H1 (cell line): ENCODE results near the gene RPSA. TPM values are rescaled to one million over a fixed set of nuclear protein-coding genes. Genes with fewer than 3 reads are reported as not detected.

ENCODE experiments used
- CTCF ChIA-PET: fragments of 300-600 bp; sonication (Branson Sonifier 250); formaldehyde crosslinking; loops from one replicate; lab custom pipeline; 2021; ENCODE audit not compliant: partially characterized antibody; lab: Charles Lee
- POLR2A ChIA-PET: fragments of 300-600 bp; sonication (Branson Sonifier 250); formaldehyde crosslinking; loops from one replicate; lab custom pipeline; 2021; ENCODE audit warnings: inconsistent platforms; ENCODE audit not compliant: partially characterized antibody; lab: Charles Lee
- DNase-seq, 2 experiments: peaks; one replicate each; pipeline versions ENCODE4 v3.0.0 to v3.0.0-alpha.2; 2010 to 2022; ENCODE audit warnings: low spot score in 2 of 2, low read depth in 1 of 2, mixed read lengths in 1 of 2
- FAIRE-seq: peaks from 2 replicates; lab custom pipeline; 2011; peaks lifted over from hg19 to GRCh38; lab: Jason Lieb, UNC
- H2AFZ ChIP-seq: 2 replicates; pipeline ENCODE4 v1.8.1; 2012; ENCODE audit warnings: low read length, inconsistent platforms
- H2AK5ac ChIP-seq: 2 replicates; pipeline ENCODE4 v1.6.1; 2013; ENCODE audit warnings: low read depth, low read length
- H2BK120ac ChIP-seq: replicated peaks from 2 replicates; pipeline ENCODE3; 2013; ENCODE audit warnings: low read depth, low read length, inconsistent platforms
- H2BK12ac ChIP-seq: 2 replicates; pipeline ENCODE4 v1.6.1; 2013; ENCODE audit warnings: low read depth, low read length
- H2BK15ac ChIP-seq: 2 replicates; pipeline ENCODE4 v1.6.1; 2013; ENCODE audit warnings: low read length
- H2BK20ac ChIP-seq: 2 replicates; pipeline ENCODE4 v1.6.1; 2013; ENCODE audit warnings: low read length
- H2BK5ac ChIP-seq: 2 replicates; pipeline ENCODE4 v1.6.1; 2013; ENCODE audit warnings: low read depth, low read length
- H3K14ac ChIP-seq: 2 replicates; pipeline ENCODE4 v1.6.1; 2013; ENCODE audit warnings: inconsistent platforms; ENCODE audit not compliant: insufficient read length
- H3K18ac ChIP-seq: 2 replicates; pipeline ENCODE4 v1.6.1; 2013; ENCODE audit warnings: low read length; ENCODE audit errors: extremely low read depth
- H3K23ac ChIP-seq: 2 replicates; pipeline ENCODE4 v1.6.1; 2013; ENCODE audit warnings: inconsistent platforms; ENCODE audit not compliant: insufficient read length
- H3K23me2 ChIP-seq: 2 replicates; pipeline ENCODE4 v1.6.1; 2013; ENCODE audit warnings: low read depth, low read length
- H3K27ac ChIP-seq: 2 replicates; pipeline ENCODE4 v1.6.1; 2011; ENCODE audit warnings: low read depth, low read length, inconsistent platforms
- H3K27me3 ChIP-seq, 4 experiments: replicated peaks in 1 of 4; 1 replicate in 1 of 4; 2 replicates in 3 of 4; pipeline versions ENCODE4 v1.6.1 to v1.8.1; 2011 to 2013; ENCODE audit warnings: low read length in 3 of 4, mild to moderate bottlenecking in 3 of 4, inconsistent platforms in 2 of 4, mixed read lengths in 2 of 4, moderate library complexity in 1 of 4; ENCODE audit not compliant: control insufficient read depth in 3 of 4, insufficient read depth in 3 of 4; ENCODE audit errors: extremely low read depth in 1 of 4
- H3K36me3 ChIP-seq, 4 experiments: 2 replicates each; pipeline versions ENCODE4 v1.6.1 to v1.8.1; 2011 to 2013; ENCODE audit warnings: mild to moderate bottlenecking in 4 of 4, low read length in 3 of 4, moderate library complexity in 2 of 4, control low read depth in 1 of 4, inconsistent platforms in 1 of 4; ENCODE audit not compliant: insufficient read depth in 4 of 4, control insufficient read depth in 2 of 4
- H3K4ac ChIP-seq: replicated peaks from 2 replicates; pipeline ENCODE3; 2013; ENCODE audit warnings: low read length, low read depth, mixed read lengths, inconsistent platforms; ENCODE audit not compliant: insufficient read length
- H3K4me1 ChIP-seq, 4 experiments: replicated peaks in 1 of 4; 1 replicate in 1 of 4; 2 replicates in 3 of 4; pipeline versions ENCODE4 v1.6.1 to v1.8.1; 2011 to 2013; ENCODE audit warnings: low read length in 3 of 4, inconsistent platforms in 2 of 4, mixed read lengths in 1 of 4; ENCODE audit not compliant: insufficient read depth in 4 of 4, control insufficient read depth in 3 of 4
- H3K4me2 ChIP-seq, 2 experiments: 2 replicates each; pipeline versions ENCODE4 v1.6.1 to v1.8.1; 2011 to 2013; ENCODE audit warnings: low read depth in 2 of 2, low read length in 2 of 2, control low read depth in 1 of 2, inconsistent platforms in 1 of 2, mild to moderate bottlenecking in 1 of 2; ENCODE audit not compliant: insufficient read depth in 1 of 2
- H3K4me3 ChIP-seq, 4 experiments: fragments of 200-600, 300-600 bp in 1 of 4; sonication (generic), shearing (Covaris generic), sonication (Bioruptor Twin) in 1 of 4; 2 replicates each; pipeline versions ENCODE4 v1.5.1 to v1.8.1; 2011 to 2016; ENCODE audit warnings: low read length in 4 of 4, low read depth in 3 of 4, control low read depth in 2 of 4, inconsistent platforms in 2 of 4, mild to moderate bottlenecking in 2 of 4, mixed read lengths in 1 of 4, moderate library complexity in 1 of 4; ENCODE audit not compliant: insufficient read depth in 2 of 4; ENCODE audit errors: extremely low read depth in 1 of 4
- H3K56ac ChIP-seq: replicated peaks from 2 replicates; pipeline ENCODE3; 2013; ENCODE audit warnings: low read depth, mild to moderate bottlenecking, mixed read lengths, low read length, inconsistent platforms; ENCODE audit not compliant: insufficient read length
- H3K79me1 ChIP-seq: 2 replicates; pipeline ENCODE4 v1.6.1; 2013; ENCODE audit warnings: low read depth, low read length, control low read depth
- H3K79me2 ChIP-seq, 2 experiments: 2 replicates each; pipeline versions ENCODE4 v1.6.1 to v1.8.1; 2012 to 2013; ENCODE audit warnings: low read length in 2 of 2, mild to moderate bottlenecking in 2 of 2, inconsistent platforms in 1 of 2; ENCODE audit not compliant: insufficient read depth in 2 of 2, control insufficient read depth in 1 of 2
- H3K9ac ChIP-seq, 4 experiments: replicated peaks in 1 of 4; 1 replicate in 1 of 4; 2 replicates in 3 of 4; pipeline versions ENCODE4 v1.6.1 to v1.8.1; 2011 to 2013; ENCODE audit warnings: low read depth in 3 of 4, low read length in 3 of 4, control low read depth in 2 of 4, mild to moderate bottlenecking in 2 of 4, moderate library complexity in 2 of 4, inconsistent platforms in 1 of 4; ENCODE audit errors: extremely low read depth in 1 of 4
- H3K9me3 ChIP-seq, 2 experiments: 2 replicates each; pipeline versions ENCODE4 v1.6.1 to v1.8.1; 2012 to 2013; ENCODE audit warnings: mild to moderate bottlenecking in 2 of 2, moderate library complexity in 2 of 2, control low read depth in 1 of 2, inconsistent platforms in 1 of 2, low read depth in 1 of 2, low read length in 1 of 2, mixed read lengths in 1 of 2; ENCODE audit not compliant: insufficient read depth in 2 of 2
- H4K20me1 ChIP-seq, 2 experiments: replicated peaks in 1 of 2; 2 replicates each; pipeline versions ENCODE3 to v1.8.1; 2011 to 2013; ENCODE audit warnings: inconsistent platforms in 2 of 2, low read length in 2 of 2, mild to moderate bottlenecking in 1 of 2; ENCODE audit not compliant: insufficient read depth in 2 of 2, control insufficient read depth in 1 of 2
- H4K5ac ChIP-seq: 2 replicates; pipeline ENCODE4 v1.6.1; 2013; ENCODE audit warnings: low read length, low read depth, mixed read lengths, inconsistent platforms; ENCODE audit not compliant: insufficient read length
- H4K8ac ChIP-seq: 2 replicates; pipeline ENCODE4 v1.8.0; 2013; ENCODE audit warnings: mild to moderate bottlenecking, moderate library complexity, low read length, inconsistent platforms; ENCODE audit not compliant: insufficient read depth; ENCODE audit errors: extremely low read depth
- H4K91ac ChIP-seq: replicated peaks from 2 replicates; pipeline ENCODE3; 2013; ENCODE audit warnings: low read length, mixed read lengths, inconsistent platforms; ENCODE audit not compliant: insufficient read length
- ASH2L ChIP-seq: fragments of 200-600, 300-600 bp; sonication (generic); IDR thresholded peaks from one replicate; pipeline ENCODE4 v1.7.1; 2017; ENCODE audit warnings: low read length
- BACH1 ChIP-seq: IDR thresholded peaks from 2 replicates; pipeline ENCODE4 v1.6.1; 2012; ENCODE audit warnings: low read length, improper control_type of control experiment
- BCL11A ChIP-seq, 2 experiments: IDR thresholded peaks; one replicate each; pipeline ENCODE4 v1.6.1; 2011; ENCODE audit warnings: low read depth in 2 of 2, low read length in 2 of 2, mild to moderate bottlenecking in 2 of 2
- CHD2 ChIP-seq: IDR thresholded peaks from 2 replicates; pipeline ENCODE4 v1.6.1; 2012; ENCODE audit warnings: low read length, improper control_type of control experiment
- GABPA ChIP-seq: IDR thresholded peaks from 2 replicates; pipeline ENCODE4 v1.6.1; 2011; ENCODE audit warnings: mild to moderate bottlenecking, low read length, moderate library complexity, borderline replicate concordance; ENCODE audit not compliant: insufficient read depth
- KDM5A ChIP-seq: fragments of 200-600 bp; IDR thresholded peaks from 2 replicates; pipeline ENCODE4 v1.7.1; 2012; ENCODE audit warnings: mild to moderate bottlenecking, low read length, inconsistent platforms, mixed read lengths
- MAFK ChIP-seq: IDR thresholded peaks from 2 replicates; pipeline ENCODE4 v1.6.1; 2012; ENCODE audit warnings: low read depth, mild to moderate bottlenecking, improper control_type of control experiment, low read length
- RAD21 ChIP-seq, 2 experiments: IDR thresholded peaks in 1 of 2; conservative IDR thresholded peaks in 1 of 2; 2 replicates each; pipeline ENCODE4 v1.6.1; 2011; ENCODE audit warnings: low read depth in 2 of 2, low read length in 2 of 2, improper control_type of control experiment in 1 of 2, inconsistent platforms in 1 of 2, mild to moderate bottlenecking in 1 of 2, moderate library complexity in 1 of 2
- SP2 ChIP-seq: IDR thresholded peaks from 2 replicates; pipeline ENCODE4 v1.6.1; 2012; ENCODE audit warnings: mild to moderate bottlenecking, low read length, inconsistent platforms
- TAF1 ChIP-seq: IDR thresholded peaks from 2 replicates; pipeline ENCODE4 v1.6.1; 2011; ENCODE audit warnings: mild to moderate bottlenecking, low read depth, low read length
- WGBS, 2 experiments: shearing (Covaris generic) in 1 of 2; methylation state at CpG; one replicate each; pipeline versions ENCODE4 v1.1.6 to v1.1.7; 2013 to 2015; ENCODE audit warnings: low lambda C conversion rate in 2 of 2, mixed read lengths in 2 of 2, inconsistent platforms in 1 of 2, low coverage in 1 of 2, missing lambda C conversion rate in 1 of 2; ENCODE audit not compliant: insufficient replicate concordance in 2 of 2, insufficient coverage in 1 of 2, insufficient read length in 1 of 2; ENCODE audit errors: extremely low coverage in 1 of 2, missing lambda C conversion rate in 1 of 2; 5-methylcytosine and 5-hydroxymethylcytosine counted together
- polyA plus RNA-seq, 7 experiments: library from polyadenylated mRNA; depleted of rRNA in 3 of 7; stranded (reverse) in 5 of 7; unstranded in 2 of 7; fragments of >200 nt in 5 of 7; fragments of 200-250 nt in 2 of 7; gene quantifications; 1 replicate in 5 of 7; 2 replicates in 1 of 7; 4 replicates in 1 of 7; pipeline versions ENCODE4 v1.2.1 to v1.2.3, GENCODE V29; 2011 to 2013; ENCODE audit warnings: missing spikeins in 2 of 7, mixed read lengths in 2 of 7
- total RNA-seq: library from RNA; stranded (reverse); fragmentation: NEBNext Ultra II Directional; extraction: Animal tissue kit (Norgen Biotek cat#: 25700); gene quantifications from 2 replicates; pipeline ENCODE4 v1.2.1, GENCODE V29; 2021
- TF ChIP-seq, protein P1 (sequence below): IDR thresholded peaks from 2 replicates; pipeline ENCODE4 v1.6.1; 2012; ENCODE audit warnings: inconsistent platforms

Gene RPSA
- total and polyA plus RNA-seq, 2 of the 8 experiments (the other 6 are each of a cell fraction or from before 2014, with no cell fraction given) = 2,661 to 7,468 TPM

DNA sequence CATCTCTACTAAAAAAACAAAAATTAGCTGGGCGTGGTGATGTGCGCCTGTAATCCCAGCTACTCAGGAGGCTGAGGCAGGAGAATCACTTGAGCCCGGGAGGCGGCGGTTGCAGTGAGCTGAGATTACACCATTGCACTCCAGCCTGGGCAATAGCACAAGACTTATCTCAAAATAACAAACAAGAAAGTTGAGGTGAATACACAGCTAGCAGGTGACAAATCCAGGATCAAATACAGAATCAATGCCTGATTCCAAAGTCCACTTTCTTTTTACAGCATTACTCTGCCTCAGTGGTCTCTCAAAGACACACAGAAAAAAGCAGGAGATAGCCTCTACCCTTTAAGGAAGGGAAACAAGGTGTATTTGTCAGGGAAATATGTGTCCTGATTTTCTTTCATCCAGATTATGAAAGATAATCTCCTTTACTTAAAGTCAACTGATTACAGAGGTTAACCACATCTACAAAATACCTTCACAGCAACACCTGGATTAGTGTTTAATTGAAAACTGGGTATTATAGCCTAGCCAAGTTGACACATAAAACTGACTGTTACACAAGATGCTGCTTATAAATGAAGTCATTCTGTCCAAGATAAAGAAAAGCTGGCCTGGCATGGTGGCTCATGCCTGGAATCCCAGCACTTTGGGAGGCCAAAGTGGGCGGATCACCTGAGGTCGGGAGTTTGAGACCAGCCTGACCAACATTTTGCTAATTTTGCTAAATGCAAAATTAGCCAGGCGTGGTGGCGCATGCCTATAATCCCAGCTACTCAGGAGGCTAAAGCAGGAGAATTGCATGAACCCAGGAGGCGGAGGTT is 27.4 kb upstream of the RPSA start:
- no peak overlapping the region for H3K18ac ChIP-seq
- no peak overlapping the region for H4K5ac ChIP-seq
- ChIA-PET CTCF (interaction anchor here (0.7 to 11.5 kb wide), 12 partner anchors 12 to 253 kb away, joined by 3 to 169 read pairs (median 6); partner anchors contain the start of gene CCR8), POLR2A (interaction anchor here (0.6 to 33.7 kb wide), 2 partner anchors 31 to 88 kb away, joined by 3 to 771 read pairs; partner anchors contain the start of gene RPSA)
- H3K4me3 ChIP-seq = no peak overlapping the region
- H2BK15ac ChIP-seq = no peak overlapping the region
- peaks cover 0 to 5% (median 0%) of the 10 kb centered on the region in 4 experiments; a peak in 2 of 7 replicates for H3K4me1 ChIP-seq
- H3K79me1 ChIP-seq = no peaks in the 10 kb centered on the region
- no peaks in the 10 kb centered on the region for H3K9me3 ChIP-seq
- DNase-seq (no peak), FAIRE-seq (no peak)
- H3K23me2 ChIP-seq = no peaks in the 10 kb centered on the region
- 96% methylated on average over 10 of the region's 10 CpGs; no CpG with 5 or more reads in 1 of the 2 experiments for WGBS, 2 experiments
- no peak overlapping the region for H2BK12ac ChIP-seq
- H2BK120ac ChIP-seq = no peak overlapping the region
- no peaks in the 10 kb centered on the region for H4K20me1 ChIP-seq
- no peak overlapping the region for H3K27ac ChIP-seq
- H3K23ac ChIP-seq = no peak overlapping the region
- H4K91ac ChIP-seq = no peak overlapping the region
- H3K27me3 ChIP-seq = no peaks in the 10 kb centered on the region
- no peak overlapping the region for H2AK5ac ChIP-seq
- no peaks in the 10 kb centered on the region for H3K36me3 ChIP-seq
- H4K8ac ChIP-seq = no peak overlapping the region
- H2AFZ ChIP-seq = no peak overlapping the region
- H3K79me2 ChIP-seq = peaks cover 0 to 5% of the 10 kb centered on the region in 2 experiments; a peak in 1 of 4 replicates
- H3K14ac ChIP-seq = no peak overlapping the region
- no peak overlapping the region for H2BK20ac ChIP-seq
- H3K56ac ChIP-seq = no peak overlapping the region
- no peak overlapping the region; a peak in 1 of 7 replicates for H3K9ac ChIP-seq
- H3K4me2 ChIP-seq = no peak overlapping the region
- no peak overlapping the region for H3K4ac ChIP-seq
- no peak overlapping the region for H2BK5ac ChIP-seq
- TF ChIP-seq KDM5A = no peak
- no peak for TF ChIP-seq GABPA
- no peak for TF ChIP-seq CHD2
- TF ChIP-seq, protein P1, sequence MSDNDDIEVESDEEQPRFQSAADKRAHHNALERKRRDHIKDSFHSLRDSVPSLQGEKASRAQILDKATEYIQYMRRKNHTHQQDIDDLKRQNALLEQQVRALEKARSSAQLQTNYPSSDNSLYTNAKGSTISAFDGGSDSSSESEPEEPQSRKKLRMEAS = no peak
- TF ChIP-seq MAFK = no peak
- no peak for TF ChIP-seq SP2
- no peak for TF ChIP-seq BCL11A (IDR thresholded peaks at IDR 0.05; ENCODE audit: low read depth in 2 of 2, low read length in 2 of 2)
- no peak for TF ChIP-seq ASH2L
- no peak for TF ChIP-seq TAF1
- no peak for TF ChIP-seq BACH1
- TF ChIP-seq RAD21 (IDR thresholded peaks at IDR 0.05 in 1 of 2, conservative IDR thresholded peaks at IDR 0.05 in 1 of 2; ENCODE audit: low read depth in 2 of 2, low read length in 2 of 2) = no peak
